SU-DHL-6 (cell line): ENCODE results near the gene NEURL1B.

Source experiments
- H2AFZ ChIP-seq: fragments of 200-600 bp; sonication (generic); 2 replicates; pipeline ENCODE4 v1.6.1; 2014; ENCODE audit warnings: low read depth, mild to moderate bottlenecking, moderate library complexity, mixed read lengths, antibody characterized with exemption, low read length; ENCODE audit not compliant: severe bottlenecking
- H3F3A ChIP-seq: fragments of 200-600 bp; shearing (Covaris generic); 2 replicates; pipeline ENCODE4 v1.6.0; 2016; ENCODE audit warnings: antibody characterized with exemption, mild to moderate bottlenecking; ENCODE audit not compliant: insufficient read depth
- H3K27ac ChIP-seq: fragments of 200-600 bp; sonication (generic); 2 replicates; pipeline ENCODE4 v1.5.1; 2016; ENCODE audit warnings: low read depth, mild to moderate bottlenecking, low read length, moderate library complexity, mixed read lengths
- H3K27me3 ChIP-seq: fragments of 200-600 bp; sonication (generic), shearing (Covaris generic); 2 replicates; pipeline ENCODE4 v1.6.0; 2014; ENCODE audit warnings: mild to moderate bottlenecking, low read length
- H3K36me3 ChIP-seq: fragments of 200-600 bp; sonication (generic); 2 replicates; pipeline ENCODE4 v1.6.1; 2014; ENCODE audit warnings: mild to moderate bottlenecking, low read length, mixed read lengths
- H3K4me2 ChIP-seq: fragments of 300-600, 200-600 bp; shearing (Covaris generic), sonication (generic); 2 replicates; pipeline ENCODE4 v1.6.0; 2014; ENCODE audit warnings: low read length, low read depth, mild to moderate bottlenecking; ENCODE audit not compliant: poor library complexity, severe bottlenecking
- H3K4me3 ChIP-seq: fragments of 200-600 bp; sonication (generic); 2 replicates; pipeline ENCODE4 v1.5.1; 2014; ENCODE audit warnings: antibody characterized with exemption, low read length, mild to moderate bottlenecking, mixed read lengths; ENCODE audit not compliant: insufficient read depth, poor library complexity, severe bottlenecking
- H3K79me2 ChIP-seq: fragments of 200-600 bp; sonication (generic); 2 replicates; pipeline ENCODE4 v1.6.1; 2014; ENCODE audit warnings: mild to moderate bottlenecking, low read length, moderate library complexity; ENCODE audit not compliant: insufficient read depth
- H3K9ac ChIP-seq: fragments of 200-600 bp; sonication (generic); 2 replicates; pipeline ENCODE4 v1.7.0; 2014; ENCODE audit warnings: mild to moderate bottlenecking, low read length
- H3K9me2 ChIP-seq: fragments of 200-600 bp; sonication (generic); replicated peaks from 2 replicates; pipeline ENCODE4 v1.6.1; 2014; ENCODE audit warnings: low read length; ENCODE audit not compliant: insufficient read depth
- H3K9me3 ChIP-seq: fragments of 200-600 bp; sonication (generic); 2 replicates; pipeline ENCODE4 v1.6.1; 2014; ENCODE audit warnings: low read length, mixed read lengths; ENCODE audit not compliant: insufficient read depth
- H4K20me1 ChIP-seq: fragments of 200-600 bp; sonication (generic); 2 replicates; pipeline ENCODE4 v1.6.1; 2014; ENCODE audit warnings: low read depth, mild to moderate bottlenecking, antibody characterized with exemption, low read length, moderate library complexity, mixed read lengths
- CTCF ChIP-seq: fragments of 200-600 bp; sonication (generic); IDR thresholded peaks from one replicate; pipeline ENCODE4 v1.5.1; 2017; ENCODE audit warnings: antibody characterized with exemption, mild to moderate bottlenecking, low read length, moderate library complexity; ENCODE audit not compliant: insufficient read depth, poor library complexity, severe bottlenecking
- EZH2phosphoT487 ChIP-seq: fragments of 200-600 bp; sonication (generic), shearing (Covaris generic); conservative IDR thresholded peaks from 2 replicates; pipeline ENCODE4 v1.6.1; 2018; ENCODE audit warnings: mild to moderate bottlenecking, antibody characterized with exemption, low read length, moderate library complexity, mixed read lengths

Gene NEURL1B

GRCh38 chr5:172725785-172726184, 84.7 kb downstream of the NEURL1B start:
- Histone ChIP-seq H3K36me3 (no peaks in the 10 kb centered on the region), H3K4me3 (no peak overlapping the region), H3K9me2 (no peaks in the 10 kb centered on the region), H3K9me3 (no peaks in the 10 kb centered on the region), H3K9ac (no peak overlapping the region), H3K4me2 (no peak overlapping the region), H2AFZ (no peak overlapping the region), H3K79me2 (no peaks in the 10 kb centered on the region), H3F3A (no peaks in the 10 kb centered on the region), H4K20me1 (no peaks in the 10 kb centered on the region), H3K27ac (no peak overlapping the region), H3K27me3 (no peaks in the 10 kb centered on the region)
- TF ChIP-seq EZH2phosphoT487, result no peak
- TF ChIP-seq CTCF, result no peak

GRCh38 chr5:172726966-172727365, 85.9 kb downstream of the NEURL1B start:
- H3K4me2 ChIP-seq, result no peak overlapping the region
- no peak overlapping the region for H3K27ac ChIP-seq
- no peaks in the 10 kb centered on the region for H3K9me3 ChIP-seq
- no peak overlapping the region for H2AFZ ChIP-seq
- H3K36me3 ChIP-seq, result no peaks in the 10 kb centered on the region
- no peaks in the 10 kb centered on the region for H4K20me1 ChIP-seq
- no peaks in the 10 kb centered on the region for H3F3A ChIP-seq
- no peak for TF ChIP-seq EZH2phosphoT487
- no peak for TF ChIP-seq CTCF
- H3K79me2 ChIP-seq, result no peaks in the 10 kb centered on the region
- no peaks in the 10 kb centered on the region for H3K9me2 ChIP-seq
- no peak overlapping the region for H3K9ac ChIP-seq
- no peak overlapping the region for H3K4me3 ChIP-seq
- no peaks in the 10 kb centered on the region for H3K27me3 ChIP-seq

- Histone ChIP-seq H3K27ac (no peak overlapping the region), H3K79me2 (no peaks in the 10 kb centered on the region), H3K27me3 (no peaks in the 10 kb centered on the region), H3F3A (no peaks in the 10 kb centered on the region), H3K4me2 (no peak overlapping the region), H3K4me3 (no peak overlapping the region), H4K20me1 (no peaks in the 10 kb centered on the region), H3K36me3 (no peaks in the 10 kb centered on the region), H3K9me3 (no peaks in the 10 kb centered on the region), H3K9ac (no peak overlapping the region), H3K9me2 (no peaks in the 10 kb centered on the region), H2AFZ (no peak overlapping the region)
- TF ChIP-seq EZH2phosphoT487 (no peak), CTCF (no peak)
Observed at GRCh38 chr5:172727551-172727950, 86.5 kb downstream of the NEURL1B start.
